ENCODE results near the gene CHD9. TPM values are rescaled to one million over a fixed set of nuclear protein-coding genes. Genes with fewer than 3 reads are reported as not detected.
A peak's percentile ranks its signal among the peaks of the same experiment; 100 is the strongest.
"Not testable (repeated sequence)": the region's sequence is repeated elsewhere in the genome, so short reads cannot be mapped to it uniquely, and the experiment has no call there.

CHD9 gene
- total RNA-seq, 1 donor from 2014 or later = 37.6 TPM

GRCh38 chr16:53064081-53064578 is 9.3 kb downstream of the CHD9 start:
- intact Hi-C loops (cut with DNase I) = loop anchor here (2.0 kb wide), 1 partner anchor 31 kb away; no protein-coding TSS in a partner anchor
- no peak for ATAC-seq
- DNase-seq (ENCODE audit: missing footprints) = no peak

- intact Hi-C loops (cut with DNase I) = loop anchor here (2.0 kb wide), 1 partner anchor 29 kb away; no protein-coding TSS in a partner anchor
- ATAC-seq (peak; percentile 70), DNase-seq (ENCODE audit: missing footprints) (no peak)
Measured at GRCh38 chr16:53065461-53066061, 10.8 kb downstream of the CHD9 start.

GRCh38 chr16:53067675-53068074 is 12.9 kb downstream of the CHD9 start:
- no peak for ATAC-seq
- intact Hi-C loops (cut with DNase I) = no loop called here
- DNase-seq (ENCODE audit: missing footprints) = no peak

- intact Hi-C loops (cut with DNase I) = no loop called here
- ATAC-seq = no peak
Measured at GRCh38 chr16:53068423-53068833, 13.6 kb downstream of the CHD9 start.

GRCh38 chr16:53069772-53070171 is 15.0 kb downstream of the CHD9 start:
- intact Hi-C loops (cut with DNase I) = no loop called here
- no peak for DNase-seq (ENCODE audit: missing footprints)
- ATAC-seq = no peak

More at GRCh38 chr16:53068423-53068833, 13.6 kb downstream of the CHD9 start:
- DNase-seq (ENCODE audit: missing footprints) = no peak

- DNase-seq (ENCODE audit: missing footprints) = peak; percentile 90
- peak; percentile 88 for ATAC-seq
- intact Hi-C loops (cut with DNase I) = loop anchor here (1.0 kb wide), 1 partner anchor 19 kb away; no protein-coding TSS in a partner anchor
Measured at GRCh38 chr16:53071748-53072301, 17.0 kb downstream of the CHD9 start.

GRCh38 chr16:53073022-53073421 is 18.2 kb downstream of the CHD9 start:
- DNase-seq (ENCODE audit: missing footprints) (no peak), ATAC-seq (no peak)
- intact Hi-C loops (cut with DNase I) = no loop called here

GRCh38 chr16:53074296-53074695 is 19.5 kb downstream of the CHD9 start:
- DNase-seq (ENCODE audit: missing footprints); intact Hi-C loops (cut with DNase I); ATAC-seq: not testable (repeated sequence)

- intact Hi-C loops (cut with DNase I); DNase-seq (ENCODE audit: missing footprints); ATAC-seq: not testable (repeated sequence)
Measured at GRCh38 chr16:53075461-53075860, 20.7 kb downstream of the CHD9 start.

- intact Hi-C loops (cut with DNase I) = no loop called here
- DNase-seq (ENCODE audit: missing footprints) = no peak
- no peak for ATAC-seq
Measured at GRCh38 chr16:53078247-53078646, 23.5 kb downstream of the CHD9 start.

- no peak for DNase-seq (ENCODE audit: missing footprints)
- intact Hi-C loops (cut with DNase I) = no loop called here
- no peak for ATAC-seq
Measured at GRCh38 chr16:53078765-53079485, 24.1 kb downstream of the CHD9 start.

- intact Hi-C loops (cut with DNase I) = no loop called here
- DNase-seq (ENCODE audit: missing footprints) (no peak), ATAC-seq (peak; percentile 80)
Measured at GRCh38 chr16:53080345-53081031, 25.7 kb downstream of the CHD9 start.

GRCh38 chr16:53081032-53081424 is 26.2 kb downstream of the CHD9 start:
- intact Hi-C loops (cut with DNase I) = no loop called here
- DNase-seq (ENCODE audit: missing footprints) = no peak
- peak; percentile 15 for ATAC-seq

- intact Hi-C loops (cut with DNase I) = no loop called here
- DNase-seq (ENCODE audit: missing footprints) (no peak), ATAC-seq (no peak)
Measured at GRCh38 chr16:53081686-53082407, 27.1 kb downstream of the CHD9 start.

- intact Hi-C loops (cut with DNase I) = no loop called here
Measured at GRCh38 chr16:53082509-53082908, 27.7 kb downstream of the CHD9 start.

GRCh38 chr16:53083119-53083518 is 28.3 kb downstream of the CHD9 start:
- DNase-seq (ENCODE audit: missing footprints) (no peak), ATAC-seq (no peak)

More at GRCh38 chr16:53082509-53082908, 27.7 kb downstream of the CHD9 start:
- no peak for DNase-seq (ENCODE audit: missing footprints)
- ATAC-seq = no peak

GRCh38 chr16:53084141-53084541 is 29.4 kb downstream of the CHD9 start:
- intact Hi-C loops (cut with DNase I) = no loop called here
- ATAC-seq (no peak), DNase-seq (ENCODE audit: missing footprints) (no peak)

More at GRCh38 chr16:53083119-53083518, 28.3 kb downstream of the CHD9 start:
- intact Hi-C loops (cut with DNase I) = no loop called here

GRCh38 chr16:53084746-53085334 is 30.0 kb downstream of the CHD9 start:
- intact Hi-C loops (cut with DNase I) = no loop called here
- ATAC-seq = peak; percentile 69
- DNase-seq (ENCODE audit: missing footprints) = no peak
